ENCODE data around the gene GALNT14. TPM values are rescaled to one million over a fixed set of nuclear protein-coding genes. Genes with fewer than 3 reads are reported as not detected.

The GALNT14 gene
- total and polyA plus RNA-seq, 9 donors: 1.4 to 6.9 (median 2.9) TPM

DNA sequence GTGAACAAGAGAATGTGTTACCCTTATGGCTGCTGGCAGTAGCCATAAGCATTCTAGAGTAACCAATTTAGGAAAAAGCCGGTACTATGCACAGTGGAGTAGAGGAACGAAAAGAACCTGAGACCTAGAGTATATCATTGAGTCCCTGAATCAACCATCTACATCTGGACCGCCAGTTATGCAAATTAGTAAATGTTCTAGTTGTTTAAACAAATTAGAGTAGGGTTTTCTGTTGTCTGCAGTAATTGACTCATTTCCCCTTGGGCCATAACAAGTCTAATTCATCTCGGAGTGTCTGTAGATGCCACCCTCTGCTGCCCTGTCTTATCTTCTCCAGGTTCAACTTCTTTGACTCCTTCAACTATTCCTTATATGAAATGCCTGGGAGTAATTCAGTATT lies 270.9 kb downstream of the GALNT14 start:
- H3K27me3 ChIP-seq (ENCODE audit: control insufficient read depth, insufficient read depth, low read length): no peaks in the 10 kb centered on the region

DNA sequence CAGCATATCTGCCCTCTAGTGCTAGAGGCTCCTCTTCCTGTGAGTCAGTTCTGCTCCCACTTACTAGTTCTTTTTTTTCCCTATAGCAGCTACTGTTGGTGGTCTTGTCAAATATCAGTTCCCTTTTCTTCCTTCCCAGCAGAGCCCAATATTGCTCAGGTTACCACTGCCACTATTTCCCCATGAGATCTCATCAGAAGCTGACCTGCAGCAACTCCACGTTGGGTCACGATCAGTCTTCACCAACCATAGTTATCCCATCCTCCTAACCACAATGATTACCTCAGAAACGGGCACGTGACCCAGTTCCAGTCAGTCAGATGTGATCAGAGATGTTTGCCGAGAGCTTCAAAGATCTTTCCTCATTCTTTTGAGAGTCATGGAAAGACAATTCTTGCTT lies 271.3 kb downstream of the GALNT14 start:
- Histone ChIP-seq H3K27me3 (ENCODE audit: control insufficient read depth, insufficient read depth, low read length) (no peaks in the 10 kb centered on the region), H3K9me3 (replicated peaks; ENCODE audit: control insufficient read depth, low read depth, low read length) (no peaks in the 10 kb centered on the region), H3K4me3 (ENCODE audit: low read length) (no peak overlapping the region), H3K27ac (ENCODE audit: low read length) (no peak overlapping the region), H3K4me1 (ENCODE audit: control insufficient read depth, insufficient read depth, low read length) (no peaks in the 10 kb centered on the region), H3K36me3 (ENCODE audit: control insufficient read depth, insufficient read depth, low read length) (no peaks in the 10 kb centered on the region)
- WGBS (ENCODE audit: insufficient coverage): 81% methylated on average over 4 of the region's 5 CpGs
- DNase-seq: no peak

More for the DNA sequence above, 270.9 kb downstream of the GALNT14 start:
- no peak for DNase-seq
- WGBS (ENCODE audit: insufficient coverage): 80% methylated on average over 1 of the region's 4 CpGs
- no peaks in the 10 kb centered on the region for H3K4me1 ChIP-seq (ENCODE audit: control insufficient read depth, insufficient read depth, low read length)
- no peak overlapping the region for H3K27ac ChIP-seq (ENCODE audit: low read length)
- no peaks in the 10 kb centered on the region for H3K9me3 ChIP-seq (replicated peaks; ENCODE audit: control insufficient read depth, low read depth, low read length)
- no peak overlapping the region for H3K4me3 ChIP-seq (ENCODE audit: low read length)
- H3K36me3 ChIP-seq (ENCODE audit: control insufficient read depth, insufficient read depth, low read length): no peaks in the 10 kb centered on the region

DNA sequence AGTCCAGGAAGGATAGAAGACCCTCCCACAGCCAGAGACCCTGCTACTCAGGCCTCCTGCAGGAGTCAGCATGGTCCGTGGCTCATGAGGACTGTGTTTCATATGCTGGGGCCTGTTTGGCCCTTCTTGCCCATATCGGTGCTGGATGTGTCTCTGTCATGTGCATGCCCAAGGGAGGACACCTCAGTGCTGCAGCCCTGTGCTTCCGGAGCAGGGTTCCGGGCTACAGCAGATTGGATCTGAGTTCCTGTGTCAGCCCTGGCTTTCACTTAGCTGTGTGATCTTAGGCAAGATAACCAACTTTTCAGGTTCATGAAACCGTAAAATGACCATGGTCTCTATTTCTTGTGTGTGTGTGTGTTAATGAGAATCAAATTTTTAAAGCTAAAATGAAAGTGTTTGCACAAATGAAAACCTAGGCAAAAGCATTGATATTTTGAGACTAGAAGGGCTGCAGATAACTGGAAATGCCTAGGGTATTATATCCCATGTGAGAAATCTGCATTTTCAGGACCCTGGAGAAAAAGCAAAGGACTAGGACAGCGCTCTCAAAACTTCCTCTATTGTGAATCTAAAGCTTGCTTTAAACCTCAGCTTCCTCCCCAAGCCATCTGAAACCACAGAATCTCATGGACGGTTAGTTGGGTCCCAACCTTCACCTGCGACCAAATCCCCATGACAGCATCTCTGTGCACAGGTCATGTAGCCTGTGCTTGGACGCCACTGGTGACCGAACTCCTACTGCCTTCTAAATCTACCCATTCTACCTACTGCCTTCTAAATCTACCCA lies 272.2 kb downstream of the GALNT14 start:
- Histone ChIP-seq H3K27me3 (ENCODE audit: control insufficient read depth, insufficient read depth, low read length) (no peaks in the 10 kb centered on the region), H3K4me1 (ENCODE audit: control insufficient read depth, insufficient read depth, low read length) (no peaks in the 10 kb centered on the region), H3K36me3 (ENCODE audit: control insufficient read depth, insufficient read depth, low read length) (no peaks in the 10 kb centered on the region), H3K4me3 (ENCODE audit: low read length) (no peak overlapping the region), H3K27ac (ENCODE audit: low read length) (no peak overlapping the region), H3K9me3 (replicated peaks; ENCODE audit: control insufficient read depth, low read depth, low read length) (no peaks in the 10 kb centered on the region)
- no peak for DNase-seq
- WGBS (ENCODE audit: insufficient coverage): 75% methylated on average over 9 of the region's 10 CpGs

GRCh38 chr2:30865243-30865642 lies 273.0 kb downstream of the GALNT14 start:
- Histone ChIP-seq H3K4me3 (ENCODE audit: low read length) (no peak overlapping the region), H3K27me3 (ENCODE audit: control insufficient read depth, insufficient read depth, low read length) (no peaks in the 10 kb centered on the region)
- no CpG with 5 or more reads among the region's 1 CpG for WGBS (ENCODE audit: insufficient coverage)

GRCh38 chr2:30862054-30862651 lies 276.1 kb downstream of the GALNT14 start:
- Histone ChIP-seq H3K9me3 (replicated peaks; ENCODE audit: control insufficient read depth, low read depth, low read length) (no peaks in the 10 kb centered on the region), H3K27ac (ENCODE audit: low read length) (no peak overlapping the region), H3K4me1 (ENCODE audit: control insufficient read depth, insufficient read depth, low read length) (no peaks in the 10 kb centered on the region), H3K27me3 (ENCODE audit: control insufficient read depth, insufficient read depth, low read length) (no peaks in the 10 kb centered on the region), H3K4me3 (ENCODE audit: low read length) (no peak overlapping the region), H3K36me3 (ENCODE audit: control insufficient read depth, insufficient read depth, low read length) (no peaks in the 10 kb centered on the region)
- DNase-seq: peak; percentile 83
- WGBS (ENCODE audit: insufficient coverage): no CpG with 5 or more reads among the region's 3 CpGs

More at GRCh38 chr2:30865243-30865642, 273.0 kb downstream of the GALNT14 start:
- Histone ChIP-seq H3K36me3 (ENCODE audit: control insufficient read depth, insufficient read depth, low read length) (no peaks in the 10 kb centered on the region), H3K4me1 (ENCODE audit: control insufficient read depth, insufficient read depth, low read length) (no peaks in the 10 kb centered on the region), H3K27ac (ENCODE audit: low read length) (no peak overlapping the region), H3K9me3 (replicated peaks; ENCODE audit: control insufficient read depth, low read depth, low read length) (no peaks in the 10 kb centered on the region)
- DNase-seq: no peak

DNA sequence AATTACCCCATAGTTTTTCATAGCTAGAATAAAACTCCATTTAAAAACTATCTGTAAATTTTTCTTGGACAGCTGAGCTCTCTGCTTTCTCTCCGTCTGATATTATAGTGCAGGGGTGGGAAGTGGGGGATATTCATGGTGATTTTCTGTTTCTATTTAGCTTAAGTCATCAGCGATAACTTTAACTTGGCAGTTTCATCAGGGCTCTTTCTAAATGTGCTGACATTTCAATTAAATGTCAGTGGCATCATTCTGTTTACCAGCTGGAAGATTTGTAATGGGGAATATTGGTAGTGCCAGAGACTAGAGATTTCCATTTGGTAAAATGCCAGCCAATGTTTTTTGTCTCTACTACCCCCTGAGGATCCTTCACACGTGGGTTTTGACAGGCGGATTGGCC lies 277.5 kb downstream of the GALNT14 start:
- Histone ChIP-seq H3K4me1 (ENCODE audit: control insufficient read depth, insufficient read depth, low read length) (no peaks in the 10 kb centered on the region), H3K36me3 (ENCODE audit: control insufficient read depth, insufficient read depth, low read length) (no peaks in the 10 kb centered on the region), H3K27me3 (ENCODE audit: control insufficient read depth, insufficient read depth, low read length) (no peaks in the 10 kb centered on the region), H3K27ac (ENCODE audit: low read length) (no peak overlapping the region), H3K9me3 (replicated peaks; ENCODE audit: control insufficient read depth, low read depth, low read length) (no peaks in the 10 kb centered on the region), H3K4me3 (ENCODE audit: low read length) (no peak overlapping the region)
- DNase-seq: no peak
- 50% methylated on average over 2 of the region's 4 CpGs for WGBS (ENCODE audit: insufficient coverage)

Other genes with a start within 250 kb of the GALNT14 start
- 0.09 TPM for gene CAPN14, start 79.1 kb upstream of the GALNT14 start, total RNA-seq
- under 1 TPM in 5 of 8 donors, not detected in 3; 0.04 to 0.08 (median 0.05) TPM for gene CAPN14, start 79.1 kb upstream of the GALNT14 start, polyA plus RNA-seq (ENCODE audit: insufficient read depth in 1 of 8, insufficient read length in 8 of 8, low replicate concordance in 1 of 8)
- gene EHD3, start 95.7 kb upstream of the GALNT14 start, total RNA-seq: 3.5 TPM
- gene EHD3, start 95.7 kb upstream of the GALNT14 start, polyA plus RNA-seq (ENCODE audit: insufficient read depth in 1 of 8, insufficient read length in 8 of 8, low replicate concordance in 1 of 8): 1 to 10 TPM; 3.2 to 5.8 (median 3.9) TPM

Data from muscle of leg (tissue), 11 donors.